K562 (cell line): ENCODE measurements around the gene LSM12. TPM values are rescaled to one million over a fixed set of nuclear protein-coding genes. Genes with fewer than 3 reads are reported as not detected.

Experiments
- ARID1B ChIP-seq: fragments of 450-650 bp; IDR thresholded peaks from 2 replicates; pipeline ENCODE4 v1.6.1; 2016; ENCODE audit warnings: antibody characterized with exemption, mild to moderate bottlenecking, inconsistent platforms
- BCL6 ChIP-seq: fragments of 250-450 bp; sonication (Bioruptor Pico); IDR thresholded peaks from 2 replicates; pipeline ENCODE4 v1.4.0; 2020
- CBFA2T3 ChIP-seq: fragments of 450-650 bp; IDR thresholded peaks from 2 replicates; pipeline ENCODE4 v1.6.1; 2017
- CEBPG ChIP-seq, 3 experiments: fragments of 200-800 bp in 1 of 3; sonication (Bioruptor generic) in 1 of 3; sonication (generic) in 1 of 3; formaldehyde crosslinking in 1 of 3; IDR thresholded peaks in 2 of 3; conservative IDR thresholded peaks in 1 of 3; 2 replicates each; pipeline versions ENCODE4 v1.6.1 to v1.8.0; 2016 to 2022; ENCODE audit warnings: missing compliant biosample characterization in 2 of 3, missing genetic modification characterization in 2 of 3, mild to moderate bottlenecking in 1 of 3, missing genetic modification reagents in 1 of 3
- CREB1 ChIP-seq, 2 experiments: sonication (generic) in 1 of 2; formaldehyde crosslinking in 1 of 2; IDR thresholded peaks; 2 replicates each; pipeline versions ENCODE4 v1.6.1 to v1.8.0; 2012 to 2022; ENCODE audit warnings: inconsistent platforms in 1 of 2, mild to moderate bottlenecking in 1 of 2, missing genetic modification reagents in 1 of 2, moderate library complexity in 1 of 2
- DPF2 ChIP-seq: fragments of 450-650 bp; IDR thresholded peaks from 2 replicates; pipeline ENCODE4 v1.6.1; 2016
- ESRRA ChIP-seq: fragments of 450-650 bp; IDR thresholded peaks from 2 replicates; pipeline ENCODE4 v1.6.1; 2014; ENCODE audit warnings: low read depth, mild to moderate bottlenecking, moderate library complexity, borderline replicate concordance
- FOXA3 ChIP-seq, 2 experiments: fragments of 450-650 bp in 1 of 2; sonication (generic) in 1 of 2; formaldehyde crosslinking; IDR thresholded peaks in 1 of 2; conservative IDR thresholded peaks in 1 of 2; 2 replicates each; pipeline versions ENCODE4 v1.4.0 to v1.8.0; 2020 to 2022; ENCODE audit warnings: mild to moderate bottlenecking in 2 of 2, missing genetic modification reagents in 1 of 2
- HDAC2 ChIP-seq: fragments of 450-650 bp; IDR thresholded peaks from 2 replicates; pipeline ENCODE4 v1.6.1; 2016; ENCODE audit warnings: mild to moderate bottlenecking
- JUND ChIP-seq, 2 experiments: IDR thresholded peaks; 2 replicates in 1 of 2; 3 replicates in 1 of 2; pipeline ENCODE4 v1.6.1; 2011; ENCODE audit warnings: borderline replicate concordance in 2 of 2, low read depth in 2 of 2, low read length in 2 of 2, improper control_type of control experiment in 1 of 2, missing biosample characterization in 1 of 2, missing genetic modification characterization in 1 of 2, missing genetic modification reagents in 1 of 2
- KDM1A ChIP-seq, 2 experiments: fragments of 450-650 bp; IDR thresholded peaks; 2 replicates each; pipeline ENCODE4 v1.6.1; 2016; ENCODE audit warnings: mild to moderate bottlenecking in 2 of 2
- MEIS2 ChIP-seq: fragments of 450-650 bp; IDR thresholded peaks from 2 replicates; pipeline ENCODE4 v1.6.1; 2014; ENCODE audit warnings: mild to moderate bottlenecking; ENCODE audit not compliant: partially characterized antibody
- NCOA2 ChIP-seq, 2 experiments: fragments of 450-650 bp; IDR thresholded peaks; 2 replicates each; pipeline ENCODE4 v1.6.1; 2018; ENCODE audit warnings: mild to moderate bottlenecking in 2 of 2, moderate library complexity in 1 of 2; ENCODE audit not compliant: partially characterized antibody in 2 of 2
- PHB2 ChIP-seq: fragments of 450-650 bp; IDR thresholded peaks from 2 replicates; pipeline ENCODE4 v1.6.1; 2017; ENCODE audit warnings: low read depth
- PHF21A ChIP-seq: fragments of 450-650 bp; IDR thresholded peaks from 2 replicates; pipeline ENCODE4 v1.6.1; 2017; ENCODE audit warnings: low read depth, borderline replicate concordance
- PRDM10 ChIP-seq: fragments of 450-650 bp; IDR thresholded peaks from 2 replicates; pipeline ENCODE4 v1.6.1; 2018; ENCODE audit not compliant: partially characterized antibody
- TFAP4 ChIP-seq: sonication (generic); formaldehyde crosslinking; IDR thresholded peaks from 2 replicates; pipeline ENCODE4 v1.8.0; 2022; ENCODE audit warnings: missing genetic modification reagents, mild to moderate bottlenecking, moderate library complexity, borderline replicate concordance
- ZNF121 ChIP-seq: sonication (generic); formaldehyde crosslinking; conservative IDR thresholded peaks from 2 replicates; pipeline ENCODE4 v1.8.0; 2022; ENCODE audit warnings: missing genetic modification reagents
- ZNF23 ChIP-seq: fragments of 250-450 bp; sonication (Bioruptor Pico); IDR thresholded peaks from 2 replicates; pipeline ENCODE4 v1.4.0; 2020; ENCODE audit warnings: mild to moderate bottlenecking
- polyA plus RNA-seq, 8 experiments: library from polyadenylated mRNA; depleted of rRNA in 4 of 8; stranded (reverse) in 5 of 8; unstranded in 3 of 8; fragments of >200 nt; fragmentation: Nextera tagmentation in 2 of 8; fragmentation: Illumina TruSeq in 1 of 8; extraction: Ambion mirVana in 2 of 8; extraction: Trizol in 1 of 8; gene quantifications; 2 replicates each; pipeline versions ENCODE4 v1.2.1 to v1.2.3, GENCODE V29; 2011 to 2014; ENCODE audit warnings: inconsistent platforms in 1 of 8, missing spikeins in 1 of 8
- total RNA-seq, 7 experiments: library from RNA; depleted of rRNA in 6 of 7; stranded (reverse); fragments of >200 nt in 6 of 7; fragmentation: Illumina TruSeq in 2 of 7; extraction: Trizol in 2 of 7; gene quantifications; 2 replicates each; pipeline versions ENCODE4 v1.2.1 to v1.2.3, GENCODE V29; 2011 to 2021; ENCODE audit warnings: low replicate concordance in 1 of 7
- TF ChIP-seq, protein P1 (sequence below): sonication (generic); formaldehyde crosslinking; IDR thresholded peaks from 2 replicates; pipeline ENCODE4 v1.9.0; 2022; ENCODE audit warnings: mild to moderate bottlenecking, missing genetic modification reagents

Gene LSM12
- total and polyA plus RNA-seq, 9 of the 15 experiments (the other 6 are each of a cell fraction or from before 2014, with no cell fraction given), result 53.0 to 258 (median 89.3) TPM

DNA sequence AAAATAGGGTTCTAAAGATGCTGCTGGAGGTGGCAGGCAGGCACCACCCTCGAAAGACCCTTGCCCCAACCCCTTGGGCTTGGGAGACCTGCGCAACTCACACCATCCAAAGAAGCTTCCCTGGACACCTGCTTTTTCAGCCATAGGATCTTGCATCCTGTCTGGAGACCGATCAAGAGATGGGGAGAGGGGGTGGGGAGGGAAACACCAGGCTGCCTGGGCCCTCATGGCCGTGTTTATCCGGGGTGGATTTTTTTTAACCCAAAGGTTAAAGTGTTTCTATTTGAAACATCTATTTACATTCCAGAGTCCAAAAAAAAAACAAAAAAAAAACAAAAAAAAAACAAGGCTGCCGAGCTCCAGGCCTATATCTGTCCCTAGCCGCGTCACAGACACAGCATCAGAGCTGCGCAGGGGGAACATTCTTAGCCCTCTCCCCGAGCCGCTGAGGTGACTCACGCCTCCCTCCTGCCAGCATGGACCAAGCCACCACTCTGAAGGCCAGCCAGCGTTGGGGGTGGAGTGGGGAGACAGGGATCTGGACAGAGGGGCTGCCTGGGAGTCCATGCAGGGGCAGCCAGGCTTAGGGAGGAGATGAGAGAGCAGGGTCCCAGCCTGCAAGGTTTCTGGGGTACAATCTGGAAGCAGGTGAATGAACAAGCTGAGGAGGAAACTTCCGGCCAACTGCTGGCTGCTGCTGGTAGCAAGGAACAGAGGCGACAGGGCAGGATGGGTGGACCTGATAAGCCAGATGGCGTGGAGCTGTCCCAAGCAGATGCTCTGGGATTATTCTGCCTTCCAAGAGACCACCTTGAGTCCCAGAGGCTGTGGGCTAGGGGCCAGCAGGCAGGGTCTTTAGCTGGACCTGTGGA, 42.2 kb upstream of the LSM12 start (continued):
- 0 out of 4 replicates have a peak, but pooled peaks of 1 of the 2 experiments have one; percentile 9 for TF ChIP-seq FOXA3 (CRISPR knock-in tag; conservative IDR thresholded peaks at IDR 0.05 in 1 of 2, IDR thresholded peaks at IDR 0.05 in 1 of 2)
- no peak for TF ChIP-seq PHF21A
- no peak for TF ChIP-seq ESRRA
- no peak for TF ChIP-seq ZNF23 (CRISPR knock-in tag)
- peak; percentile 56; the same call in 1 of the 2 replicates for TF ChIP-seq DPF2
- TF ChIP-seq ZNF121 (CRISPR knock-in tag), result peak; percentile 85
- 0 out of 4 replicates have a peak, but pooled peaks of 1 of the 2 experiments have one; percentile 19 for TF ChIP-seq KDM1A (IDR thresholded peaks at IDR 0.05)
- no peak for TF ChIP-seq PHB2
- TF ChIP-seq, protein P1, sequence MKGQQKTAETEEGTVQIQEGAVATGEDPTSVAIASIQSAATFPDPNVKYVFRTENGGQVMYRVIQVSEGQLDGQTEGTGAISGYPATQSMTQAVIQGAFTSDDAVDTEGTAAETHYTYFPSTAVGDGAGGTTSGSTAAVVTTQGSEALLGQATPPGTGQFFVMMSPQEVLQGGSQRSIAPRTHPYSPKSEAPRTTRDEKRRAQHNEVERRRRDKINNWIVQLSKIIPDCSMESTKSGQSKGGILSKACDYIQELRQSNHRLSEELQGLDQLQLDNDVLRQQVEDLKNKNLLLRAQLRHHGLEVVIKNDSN (CRISPR knock-in tag), result 0 out of 2 replicates have a peak, but pooled peaks have one; percentile 5
- TF ChIP-seq BCL6 (CRISPR knock-in tag), result no peak
- peak; percentile 71 for TF ChIP-seq CBFA2T3
- TF ChIP-seq ARID1B, result peak; percentile 60
- no peak for TF ChIP-seq NCOA2 (IDR thresholded peaks at IDR 0.05; ENCODE audit: partially characterized antibody in 2 of 2)
- 0 out of 2 replicates have a peak, but pooled peaks have one; percentile 5 for TF ChIP-seq CEBPG (CRISPR knock-in tag; IDR thresholded peaks at IDR 0.05)
- TF ChIP-seq CEBPG (tag; conservative IDR thresholded peaks at IDR 0.05 in 1 of 2, IDR thresholded peaks at IDR 0.05 in 1 of 2), result no peak
- peak; percentile 68; the same call in 1 of the 2 replicates for TF ChIP-seq CREB1 (IDR thresholded peaks at IDR 0.05)
- TF ChIP-seq CREB1 (CRISPR knock-in tag; IDR thresholded peaks at IDR 0.05), result peak; percentile 40; the same call in 1 of the 2 replicates
- TF ChIP-seq PRDM10, result peak; percentile 86
- peak; percentile 2 for TF ChIP-seq MEIS2
- TF ChIP-seq HDAC2, result 0 out of 2 replicates have a peak, but pooled peaks have one; percentile 16
- TF ChIP-seq TFAP4, result peak; percentile 37; the same call in 1 of the 2 replicates
- TF ChIP-seq JUND (IDR thresholded peaks at IDR 0.05; ENCODE audit: borderline replicate concordance, low read depth, low read length), result peak; percentile 82
- peak; percentile 39; the same call in 1 of the 3 replicates for TF ChIP-seq JUND (tag; IDR thresholded peaks at IDR 0.05; ENCODE audit: borderline replicate concordance, low read depth, low read length)
